Activated T-helper 1 cell treated with anti-CD3 and anti-CD28 coated beads, Interleukin-12 subunit alpha, Interleukin-12 subunit beta, Interleukin-2, Interleukin-4 antibody, amounts not matched to agents 30 ng/mL and 10 ng/mL and 1 ng/mL, durations not matched to agents 14 hours and 24 hours and 36 hours (primary cell): ENCODE data around the gene ACTRT3. TPM values are rescaled to one million over a fixed set of nuclear protein-coding genes. Genes with fewer than 3 reads are reported as not detected.
"Not testable (repeated sequence)": the region's sequence is repeated elsewhere in the genome, so short reads cannot be mapped to it uniquely, and the experiment has no call there.

Experiments used
- DNase-seq: peaks from one replicate; pipeline ENCODE4 v3.0.0; 2021; ENCODE audit warnings: low spot score
- H3K27ac Mint-ChIP-seq: one replicate; pipeline ENCODE4 v1.8.0; 2021; ENCODE audit warnings: mild to moderate bottlenecking, mixed read lengths
- H3K27me3 Mint-ChIP-seq: one replicate; pipeline ENCODE4 v1.8.0; 2022; ENCODE audit warnings: mild to moderate bottlenecking, moderate library complexity, mixed read lengths; ENCODE audit not compliant: insufficient read depth
- H3K36me3 Mint-ChIP-seq: one replicate; pipeline ENCODE4 v1.8.0; 2021; ENCODE audit warnings: low read depth, mixed read lengths
- H3K4me1 Mint-ChIP-seq: one replicate; pipeline ENCODE4 v1.8.0; 2021; ENCODE audit warnings: low read depth, mixed read lengths
- H3K4me3 Mint-ChIP-seq: one replicate; pipeline ENCODE4 v1.8.0; 2021; ENCODE audit warnings: mild to moderate bottlenecking, moderate library complexity, mixed read lengths
- H3K9me3 Mint-ChIP-seq: one replicate; pipeline ENCODE4 v1.8.0; 2021; ENCODE audit warnings: mixed read lengths
- intact Hi-C: fragments of 100-400 bp; cut with micrococcal nuclease; formaldehyde crosslinking; loops from one replicate; pipeline ENCODE4 v1.15.1; 2024
- total RNA-seq: library from RNA; stranded (reverse); gene quantifications from 2 replicates; pipeline ENCODE4 v1.2.3, GENCODE V29; 2022

Gene ACTRT3
- total RNA-seq, 1 donor from 2014 or later = 1.1 TPM

- peaks cover 10% of the 10 kb centered on the region for H3K9me3 Mint-ChIP-seq
- intact Hi-C loops = no loop called here
- no peaks in the 10 kb centered on the region for H3K36me3 Mint-ChIP-seq
- DNase-seq = no peak
- no peak overlapping the region for H3K27ac Mint-ChIP-seq
- peaks cover 4% of the 10 kb centered on the region for H3K27me3 Mint-ChIP-seq
- H3K4me1 Mint-ChIP-seq = no peaks in the 10 kb centered on the region
- H3K4me3 Mint-ChIP-seq = no peak overlapping the region
These were observed 30.3 kb downstream of the ACTRT3 start for GRCh38 chr3:169739067-169739466.

- intact Hi-C loops, H3K27ac Mint-ChIP-seq, H3K4me1 Mint-ChIP-seq, H3K4me3 Mint-ChIP-seq, H3K36me3 Mint-ChIP-seq, DNase-seq: not testable (repeated sequence)
- Mint-ChIP-seq H3K27me3 (peaks cover 15% of the 10 kb centered on the region), H3K9me3 (peaks cover 24% of the 10 kb centered on the region)
These were observed 37.5 kb downstream of the ACTRT3 start for GRCh38 chr3:169731857-169732256.

- Mint-ChIP-seq H3K36me3 (no peaks in the 10 kb centered on the region), H3K27me3 (peaks cover 8% of the 10 kb centered on the region), H3K4me1 (no peaks in the 10 kb centered on the region), H3K27ac (no peak overlapping the region), H3K4me3 (no peak overlapping the region), H3K9me3 (no peaks in the 10 kb centered on the region)
- intact Hi-C loops = no loop called here
- no peak for DNase-seq
These were observed 46.6 kb downstream of the ACTRT3 start for GRCh38 chr3:169722724-169723123.

DNA sequence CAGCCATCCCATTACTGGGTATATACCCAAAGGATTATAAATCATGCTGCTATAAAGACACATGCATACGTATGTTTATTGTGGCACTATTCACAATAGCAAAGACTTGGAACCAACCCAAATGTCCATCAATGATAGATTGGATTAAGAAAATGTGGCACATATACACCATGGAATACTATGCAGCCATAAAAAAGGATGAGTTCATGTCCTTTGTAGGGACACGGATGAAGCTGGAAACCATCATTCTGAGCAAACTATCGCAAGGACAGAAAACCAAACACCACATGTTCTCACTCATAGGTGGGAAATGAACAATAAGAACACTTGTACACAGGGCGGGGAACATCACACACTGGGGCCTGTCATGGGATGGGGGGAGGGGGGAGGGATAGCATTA, 50.9 kb downstream of the ACTRT3 start:
- H3K4me3 Mint-ChIP-seq, H3K27me3 Mint-ChIP-seq, H3K9me3 Mint-ChIP-seq, H3K27ac Mint-ChIP-seq, H3K4me1 Mint-ChIP-seq, H3K36me3 Mint-ChIP-seq, DNase-seq, intact Hi-C loops: not testable (repeated sequence)

Other genes starting within 250 kb of the ACTRT3 start
- not detected in 2 replicates for gene MECOM, start 105.8 kb downstream of the ACTRT3 start, total RNA-seq
- 3.1 and 3.4 TPM in 2 replicates for gene TERC, start 4.5 kb downstream of the ACTRT3 start, total RNA-seq
- 14.5 and 16.8 TPM in 2 replicates for gene MYNN, start 3.8 kb upstream of the ACTRT3 start, total RNA-seq
- 0.10 and 0.12 TPM in 2 replicates for gene LRRIQ4, start 43.3 kb upstream of the ACTRT3 start, total RNA-seq
- 2.8 and 2.9 TPM in 2 replicates for gene LRRC34, start 43.3 kb upstream of the ACTRT3 start, total RNA-seq
- gene LRRC31, start 100.4 kb upstream of the ACTRT3 start, total RNA-seq = not detected in 2 replicates
- gene SAMD7, start 142.0 kb upstream of the ACTRT3 start, total RNA-seq = not detected in 2 replicates
- 75.4 and 85.7 TPM in 2 replicates for gene SEC62, start 197.2 kb upstream of the ACTRT3 start, total RNA-seq